ENCODE data around the gene GRIFIN.

DNA sequence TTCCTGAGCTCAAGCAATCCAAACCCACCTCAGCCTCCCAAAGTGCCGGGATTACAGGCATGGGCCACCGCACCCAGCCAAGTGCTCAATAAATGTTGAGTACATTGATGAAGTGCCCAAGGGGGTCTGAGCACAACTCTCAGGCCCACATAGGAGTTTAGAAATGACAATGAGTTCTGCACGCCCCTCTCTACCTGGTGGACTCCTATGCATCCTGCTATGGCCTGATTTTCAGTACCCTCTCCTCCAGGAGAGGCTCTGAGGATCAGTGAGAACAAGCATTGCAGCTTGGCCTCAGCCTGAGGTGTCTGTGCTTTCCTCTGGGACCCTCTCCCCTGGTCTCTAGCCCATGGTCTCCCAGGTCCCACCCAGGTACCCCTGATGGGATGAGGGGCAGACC lies 20.9 kb upstream of the GRIFIN start:
- no peak for TF ChIP-seq CTCF (IDR thresholded peaks at IDR 0.05)
- no peak for TF ChIP-seq POLR2A (IDR thresholded peaks at IDR 0.05)
